Keratinocyte (primary cell): ENCODE data around the gene EEA1. TPM values are rescaled to one million over a fixed set of nuclear protein-coding genes. Genes with fewer than 3 reads are reported as not detected.
A peak's percentile ranks its signal among the peaks of the same experiment; 100 is the strongest.

Source experiments
- DNase-seq: peaks from one replicate; pipeline ENCODE4 v3.0.0-alpha.2; 2011; ENCODE audit warnings: low read depth, missing footprints, low spot score
- FAIRE-seq: peaks from 2 replicates; lab custom pipeline; 2011; peaks lifted over from hg19 to GRCh38; lab: Jason Lieb, UNC
- H2AFZ ChIP-seq: 2 replicates; pipeline ENCODE4 v1.6.0; 2012; ENCODE audit warnings: low read length, control low read depth, inconsistent platforms; ENCODE audit not compliant: control insufficient read depth
- H3K27ac ChIP-seq: 2 replicates; pipeline ENCODE4 v1.5.1; 2011; ENCODE audit warnings: low read length; ENCODE audit not compliant: control insufficient read depth, insufficient read depth
- H3K27me3 ChIP-seq: 3 replicates; pipeline ENCODE4 v1.6.0; 2011; ENCODE audit warnings: low read length; ENCODE audit not compliant: control insufficient read depth, insufficient read depth; ENCODE audit errors: extremely low read depth
- H3K36me3 ChIP-seq, 2 experiments: 2 replicates in 1 of 2; 3 replicates in 1 of 2; pipeline ENCODE4 v1.5.1; 2011; ENCODE audit warnings: low read length in 2 of 2, mild to moderate bottlenecking in 1 of 2; ENCODE audit not compliant: control insufficient read depth in 2 of 2, insufficient read depth in 2 of 2; ENCODE audit errors: extremely low read depth in 1 of 2
- H3K4me1 ChIP-seq: 3 replicates; pipeline ENCODE4 v1.5.1; 2011; ENCODE audit warnings: low read length; ENCODE audit not compliant: control insufficient read depth, insufficient read depth; ENCODE audit errors: extremely low read depth
- H3K4me2 ChIP-seq: 3 replicates; pipeline ENCODE4 v1.6.0; 2011; ENCODE audit warnings: low read depth, low read length; ENCODE audit not compliant: control insufficient read depth, insufficient read depth; ENCODE audit errors: extremely low read depth
- H3K4me3 ChIP-seq, 3 experiments: fragments of 200-600 bp in 1 of 3; sonication (generic) in 1 of 3; 2 replicates in 2 of 3; 3 replicates in 1 of 3; pipeline ENCODE4 v1.5.1; 2011 to 2016; ENCODE audit warnings: low read length in 3 of 3, mild to moderate bottlenecking in 3 of 3, control low read depth in 2 of 3, inconsistent platforms in 1 of 3, low read depth in 1 of 3, mixed read lengths in 1 of 3, mixed run types in 1 of 3, moderate library complexity in 1 of 3; ENCODE audit not compliant: control insufficient read depth in 2 of 3, insufficient read depth in 2 of 3; ENCODE audit errors: extremely low read depth in 1 of 3
- H3K79me2 ChIP-seq: 2 replicates; pipeline ENCODE4 v1.6.0; 2012; ENCODE audit warnings: low read length; ENCODE audit not compliant: control insufficient read depth, insufficient read depth
- H3K9ac ChIP-seq: 3 replicates; pipeline ENCODE4 v1.6.0; 2011; ENCODE audit warnings: low read length; ENCODE audit not compliant: control insufficient read depth, insufficient read depth; ENCODE audit errors: extremely low read depth
- H3K9me1 ChIP-seq: 3 replicates; pipeline ENCODE4 v1.6.0; 2011; ENCODE audit warnings: low read length; ENCODE audit not compliant: control insufficient read depth, insufficient read depth; ENCODE audit errors: extremely low read depth
- H3K9me3 ChIP-seq: 2 replicates; pipeline ENCODE4 v1.5.1; 2012; ENCODE audit warnings: low read depth, low read length; ENCODE audit not compliant: control insufficient read depth
- H4K20me1 ChIP-seq: 3 replicates; pipeline ENCODE4 v1.6.0; 2011; ENCODE audit warnings: low read length; ENCODE audit not compliant: control insufficient read depth, insufficient read depth; ENCODE audit errors: extremely low read depth
- EZH2 ChIP-seq: IDR thresholded peaks from one replicate; pipeline ENCODE4 v1.6.1; 2012; ENCODE audit warnings: inconsistent platforms, mild to moderate bottlenecking, low read length, moderate library complexity
- dilution Hi-C: fragments of 300-500 bp; cut with MboI; formaldehyde crosslinking; loops from one replicate; pipeline ENCODE4 v1.7.0; 2020; ENCODE audit warnings: low sequenced_read_pairs; ENCODE audit not compliant: extremely low pct_ligation_motif_present
- polyA plus RNA-seq, 5 experiments: library from polyadenylated mRNA; depleted of rRNA in 3 of 5; stranded (reverse) in 3 of 5; stranded (forward) in 1 of 5; unstranded in 1 of 5; fragments of >200 nt; gene quantifications; 1 replicate in 1 of 5; 2 replicates in 3 of 5; 3 replicates in 1 of 5; pipeline versions ENCODE4 v1.2.1 to v1.2.3, GENCODE V29; 2011 to 2012; ENCODE audit warnings: missing spikeins in 2 of 5, low read depth in 1 of 5, low replicate concordance in 1 of 5
- TF ChIP-seq, protein P1 (sequence below), 3 experiments: IDR thresholded peaks in 1 of 3; conservative IDR thresholded peaks in 1 of 3; optimal IDR thresholded peaks in 1 of 3; 2 replicates in 2 of 3; 3 replicates in 1 of 3; pipeline versions ENCODE3 to v1.5.1; 2011; ENCODE audit warnings: low read length in 3 of 3, mild to moderate bottlenecking in 3 of 3, moderate library complexity in 2 of 3, control low read depth in 1 of 3, inconsistent platforms in 1 of 3; ENCODE audit not compliant: insufficient read depth in 2 of 3; ENCODE audit errors: extremely low read depth in 1 of 3

The EEA1 gene
- polyA plus RNA-seq, 1 donor (not counting 4 experiments of a cell fraction or from before 2014, with no cell fraction given), result 14.3 TPM

- no peak overlapping the region for H3K27ac ChIP-seq
- FAIRE-seq (peak; percentile 43), DNase-seq (no peak)
- no peaks in the 10 kb centered on the region for H3K79me2 ChIP-seq
- H3K4me2 ChIP-seq, result no peak overlapping the region
- TF ChIP-seq, protein P1, sequence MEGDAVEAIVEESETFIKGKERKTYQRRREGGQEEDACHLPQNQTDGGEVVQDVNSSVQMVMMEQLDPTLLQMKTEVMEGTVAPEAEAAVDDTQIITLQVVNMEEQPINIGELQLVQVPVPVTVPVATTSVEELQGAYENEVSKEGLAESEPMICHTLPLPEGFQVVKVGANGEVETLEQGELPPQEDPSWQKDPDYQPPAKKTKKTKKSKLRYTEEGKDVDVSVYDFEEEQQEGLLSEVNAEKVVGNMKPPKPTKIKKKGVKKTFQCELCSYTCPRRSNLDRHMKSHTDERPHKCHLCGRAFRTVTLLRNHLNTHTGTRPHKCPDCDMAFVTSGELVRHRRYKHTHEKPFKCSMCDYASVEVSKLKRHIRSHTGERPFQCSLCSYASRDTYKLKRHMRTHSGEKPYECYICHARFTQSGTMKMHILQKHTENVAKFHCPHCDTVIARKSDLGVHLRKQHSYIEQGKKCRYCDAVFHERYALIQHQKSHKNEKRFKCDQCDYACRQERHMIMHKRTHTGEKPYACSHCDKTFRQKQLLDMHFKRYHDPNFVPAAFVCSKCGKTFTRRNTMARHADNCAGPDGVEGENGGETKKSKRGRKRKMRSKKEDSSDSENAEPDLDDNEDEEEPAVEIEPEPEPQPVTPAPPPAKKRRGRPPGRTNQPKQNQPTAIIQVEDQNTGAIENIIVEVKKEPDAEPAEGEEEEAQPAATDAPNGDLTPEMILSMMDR (optimal IDR thresholded peaks at IDR 0.05 in 1 of 3, IDR thresholded peaks at IDR 0.05 in 1 of 3, conservative IDR thresholded peaks at IDR 0.05 in 1 of 3; ENCODE audit: extremely low read depth in 1 of 3, insufficient read depth in 2 of 3, low read length in 3 of 3), result no peak
- TF ChIP-seq EZH2, result no peak
- no peak overlapping the region for H3K9ac ChIP-seq
- H3K36me3 ChIP-seq, result no peaks in the 10 kb centered on the region
- H3K9me1 ChIP-seq, result no peaks in the 10 kb centered on the region
- no peaks in the 10 kb centered on the region for H3K27me3 ChIP-seq
- H2AFZ ChIP-seq, result no peak overlapping the region
- H4K20me1 ChIP-seq, result no peaks in the 10 kb centered on the region
- H3K9me3 ChIP-seq, result no peaks in the 10 kb centered on the region
- H3K4me3 ChIP-seq, result no peak overlapping the region
- dilution Hi-C loops, result no loop called here
- peaks cover 8% of the 10 kb centered on the region for H3K4me1 ChIP-seq
Observed at GRCh38 chr12:92943482-92944250, 14.6 kb upstream of the EEA1 start.

GRCh38 chr12:92942905-92943304 is 13.8 kb upstream of the EEA1 start:
- no peak overlapping the region for H3K9ac ChIP-seq
- no peaks in the 10 kb centered on the region for H4K20me1 ChIP-seq
- FAIRE-seq, result no peak
- no peaks in the 10 kb centered on the region for H3K9me1 ChIP-seq
- TF ChIP-seq, protein P1 (optimal IDR thresholded peaks at IDR 0.05 in 1 of 3, IDR thresholded peaks at IDR 0.05 in 1 of 3, conservative IDR thresholded peaks at IDR 0.05 in 1 of 3; ENCODE audit: extremely low read depth in 1 of 3, insufficient read depth in 2 of 3, low read length in 3 of 3), result no peak
- dilution Hi-C loops, result no loop called here
- H3K4me2 ChIP-seq, result no peak overlapping the region
- H3K36me3 ChIP-seq, result no peaks in the 10 kb centered on the region
- H3K27ac ChIP-seq, result no peak overlapping the region
- H3K79me2 ChIP-seq, result no peaks in the 10 kb centered on the region
- no peak overlapping the region for H3K4me3 ChIP-seq
- no peaks in the 10 kb centered on the region for H3K9me3 ChIP-seq
- peaks cover 15% of the 10 kb centered on the region for H3K4me1 ChIP-seq
- no peaks in the 10 kb centered on the region for H3K27me3 ChIP-seq
- no peak for DNase-seq
- peak overlapping the region; percentile 38 for H2AFZ ChIP-seq
